ENCODE data around the gene CAMK1D. TPM values are rescaled to one million over a fixed set of nuclear protein-coding genes. Genes with fewer than 3 reads are reported as not detected.

CAMK1D gene
- total RNA-seq, 3 donors from 2014 or later = 4.4 to 17.3 (median 5.2) TPM

- intact Hi-C loops (cut with DNase I; ENCODE audit: low total_unique reads) = no loop called here
- no peak for TF ChIP-seq POLR2A (IDR thresholded peaks at IDR 0.05)
- no peak for TF ChIP-seq CTCF (IDR thresholded peaks at IDR 0.05)
- no peak for TF ChIP-seq POLR2AphosphoS5 (IDR thresholded peaks at IDR 0.05)
- Histone ChIP-seq H3K4me1 (no peaks in the 10 kb centered on the region), H3K36me3 (no peaks in the 10 kb centered on the region), H3K9me3 (no peaks in the 10 kb centered on the region), H3K4me3 (no peak overlapping the region), H3K27ac (no peak overlapping the region), H3K27me3 (no peaks in the 10 kb centered on the region)
- DNase-seq (ENCODE audit: low spot score in 2 of 2) = no peak
These were observed 30.3 kb upstream of the CAMK1D start for GRCh38 chr10:12319076-12319475.

- TF ChIP-seq POLR2AphosphoS5 (IDR thresholded peaks at IDR 0.05) (no peak), POLR2A (IDR thresholded peaks at IDR 0.05) (no peak), CTCF (IDR thresholded peaks at IDR 0.05) (no peak)
- Histone ChIP-seq H3K4me1 (no peaks in the 10 kb centered on the region), H3K9me3 (no peaks in the 10 kb centered on the region), H3K36me3 (no peaks in the 10 kb centered on the region), H3K27me3 (no peaks in the 10 kb centered on the region), H3K4me3 (no peak overlapping the region), H3K27ac (no peak overlapping the region)
- intact Hi-C loops (cut with DNase I; ENCODE audit: low total_unique reads) = no loop called here
- no peak for DNase-seq (ENCODE audit: low spot score in 2 of 2)
These were observed 28.5 kb upstream of the CAMK1D start for GRCh38 chr10:12320892-12321291.

GRCh38 chr10:12321641-12322040, 27.7 kb upstream of the CAMK1D start:
- no peaks in the 10 kb centered on the region for H3K36me3 ChIP-seq
- intact Hi-C loops (cut with DNase I; ENCODE audit: low total_unique reads) = no loop called here

DNA sequence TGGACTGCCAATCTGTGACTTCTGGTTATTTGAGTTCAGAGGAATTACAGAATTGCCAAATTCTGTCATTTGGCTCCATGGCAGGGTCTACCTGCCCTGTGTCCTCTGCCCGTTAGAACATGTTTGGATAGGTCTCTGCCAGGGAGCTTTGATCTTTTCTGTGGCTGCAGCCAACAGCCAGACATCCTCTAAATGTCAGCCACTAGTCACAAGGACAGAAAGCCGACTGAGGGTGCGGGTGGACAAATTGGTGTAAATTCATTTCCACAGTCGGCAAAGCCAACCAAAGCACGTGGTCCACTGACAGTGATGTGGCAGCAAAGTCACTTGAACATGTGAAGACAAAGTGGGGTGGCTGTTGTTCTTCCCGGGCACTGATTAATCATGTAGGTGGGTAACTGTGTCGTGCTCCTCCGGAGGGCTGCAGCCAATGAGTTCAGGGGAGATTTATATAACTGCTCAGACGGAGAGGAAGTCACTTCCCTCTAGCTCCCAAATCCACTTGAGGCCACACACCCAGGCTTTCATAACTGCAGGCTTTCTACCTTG, 26.7 kb upstream of the CAMK1D start:
- intact Hi-C loops (cut with DNase I; ENCODE audit: low total_unique reads) = no loop called here
- H3K27me3 ChIP-seq = no peaks in the 10 kb centered on the region
- no peak for TF ChIP-seq CTCF (IDR thresholded peaks at IDR 0.05)
- TF ChIP-seq POLR2AphosphoS5 (IDR thresholded peaks at IDR 0.05) = no peak
- no peak for TF ChIP-seq POLR2A (IDR thresholded peaks at IDR 0.05)
- no peaks in the 10 kb centered on the region for H3K9me3 ChIP-seq
- H3K4me1 ChIP-seq = no peaks in the 10 kb centered on the region
- no peaks in the 10 kb centered on the region for H3K36me3 ChIP-seq
- no peak for DNase-seq (ENCODE audit: low spot score in 2 of 2)
- H3K27ac ChIP-seq = no peak overlapping the region
- no peak overlapping the region for H3K4me3 ChIP-seq

More at GRCh38 chr10:12321641-12322040, 27.7 kb upstream of the CAMK1D start:
- no peak overlapping the region for H3K4me3 ChIP-seq
- TF ChIP-seq POLR2AphosphoS5 (IDR thresholded peaks at IDR 0.05) (no peak), CTCF (IDR thresholded peaks at IDR 0.05) (no peak), POLR2A (IDR thresholded peaks at IDR 0.05) (no peak)
- H3K9me3 ChIP-seq = no peaks in the 10 kb centered on the region
- H3K4me1 ChIP-seq = no peaks in the 10 kb centered on the region
- no peak overlapping the region for H3K27ac ChIP-seq
- DNase-seq (ENCODE audit: low spot score in 2 of 2) = no peak
- no peaks in the 10 kb centered on the region for H3K27me3 ChIP-seq

- Histone ChIP-seq H3K27ac (no peak overlapping the region), H3K9me3 (no peaks in the 10 kb centered on the region), H3K4me3 (no peak overlapping the region), H3K27me3 (no peaks in the 10 kb centered on the region), H3K36me3 (no peaks in the 10 kb centered on the region), H3K4me1 (no peaks in the 10 kb centered on the region)
- intact Hi-C loops (cut with DNase I; ENCODE audit: low total_unique reads) = no loop called here
- TF ChIP-seq CTCF (IDR thresholded peaks at IDR 0.05) (no peak), POLR2AphosphoS5 (IDR thresholded peaks at IDR 0.05) (no peak), POLR2A (IDR thresholded peaks at IDR 0.05) (no peak)
- DNase-seq (ENCODE audit: low spot score in 2 of 2) = no peak
These were observed 24.8 kb upstream of the CAMK1D start for GRCh38 chr10:12324530-12324929.

All from breast epithelium (tissue), 4 donors.